Suprapubic skin (tissue), 4 donors: ENCODE data around the gene PTPRM.

Source experiments
- EP300 ChIP-seq: sonication (generic); formaldehyde crosslinking; IDR thresholded peaks from one replicate; pipeline ENCODE4 v1.6.1; 2017; ENCODE audit warnings: antibody characterized with exemption
- POLR2A ChIP-seq, 2 donors: fragments of 450-650 bp; IDR thresholded peaks; one replicate each; pipeline ENCODE4 v1.6.1; 2017; ENCODE audit warnings: antibody characterized with exemption in 2 of 2, mild to moderate bottlenecking in 2 of 2, moderate library complexity in 2 of 2
- POLR2AphosphoS5 ChIP-seq, 3 donors: sonication (generic); formaldehyde crosslinking; IDR thresholded peaks; one replicate each; pipeline ENCODE4 v1.6.1; 2017; ENCODE audit warnings: antibody characterized with exemption in 3 of 3
- TF ChIP-seq, protein P1 (sequence below), 2 donors: fragments of 200-600 bp in 1 of 2; fragments of 450-650 bp in 1 of 2; sonication (generic) in 1 of 2; IDR thresholded peaks; one replicate each; pipeline ENCODE4 v1.5.1; 2016 to 2019; ENCODE audit warnings: antibody characterized with exemption in 2 of 2, mild to moderate bottlenecking in 1 of 2, moderate library complexity in 1 of 2

DNA sequence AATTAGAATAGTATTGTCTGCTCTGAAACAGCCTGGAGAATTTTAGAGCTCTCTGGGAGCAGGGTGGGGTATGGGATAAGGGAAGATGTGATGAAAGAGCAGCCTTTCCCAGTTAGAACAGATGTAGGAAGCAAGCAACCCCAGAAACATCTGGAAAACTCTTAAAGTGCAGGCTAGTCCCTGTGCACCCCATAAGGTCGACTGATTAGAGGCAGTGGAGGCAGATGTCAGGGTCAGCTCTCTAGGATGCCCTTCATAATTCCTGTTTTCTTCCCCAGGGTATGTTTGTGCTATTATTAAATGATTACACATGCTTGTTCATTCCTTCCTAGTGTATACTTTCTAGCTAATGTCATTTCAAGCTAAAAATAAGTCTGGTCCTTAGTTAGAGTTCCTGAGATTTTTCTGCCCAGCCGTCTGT, 41.7 kb downstream of the PTPRM start:
- TF ChIP-seq, protein P1, sequence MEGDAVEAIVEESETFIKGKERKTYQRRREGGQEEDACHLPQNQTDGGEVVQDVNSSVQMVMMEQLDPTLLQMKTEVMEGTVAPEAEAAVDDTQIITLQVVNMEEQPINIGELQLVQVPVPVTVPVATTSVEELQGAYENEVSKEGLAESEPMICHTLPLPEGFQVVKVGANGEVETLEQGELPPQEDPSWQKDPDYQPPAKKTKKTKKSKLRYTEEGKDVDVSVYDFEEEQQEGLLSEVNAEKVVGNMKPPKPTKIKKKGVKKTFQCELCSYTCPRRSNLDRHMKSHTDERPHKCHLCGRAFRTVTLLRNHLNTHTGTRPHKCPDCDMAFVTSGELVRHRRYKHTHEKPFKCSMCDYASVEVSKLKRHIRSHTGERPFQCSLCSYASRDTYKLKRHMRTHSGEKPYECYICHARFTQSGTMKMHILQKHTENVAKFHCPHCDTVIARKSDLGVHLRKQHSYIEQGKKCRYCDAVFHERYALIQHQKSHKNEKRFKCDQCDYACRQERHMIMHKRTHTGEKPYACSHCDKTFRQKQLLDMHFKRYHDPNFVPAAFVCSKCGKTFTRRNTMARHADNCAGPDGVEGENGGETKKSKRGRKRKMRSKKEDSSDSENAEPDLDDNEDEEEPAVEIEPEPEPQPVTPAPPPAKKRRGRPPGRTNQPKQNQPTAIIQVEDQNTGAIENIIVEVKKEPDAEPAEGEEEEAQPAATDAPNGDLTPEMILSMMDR (IDR thresholded peaks at IDR 0.05): no peak
- TF ChIP-seq EP300: no peak
- no peak for TF ChIP-seq POLR2A (IDR thresholded peaks at IDR 0.05)
- TF ChIP-seq POLR2AphosphoS5 (IDR thresholded peaks at IDR 0.05): no peak
